H1 (cell line): ENCODE data around the gene MAML1. TPM values are rescaled to one million over a fixed set of nuclear protein-coding genes. Genes with fewer than 3 reads are reported as not detected.

Experiments
- CTCF ChIA-PET: fragments of 300-600 bp; sonication (Branson Sonifier 250); formaldehyde crosslinking; loops from one replicate; lab custom pipeline; 2021; ENCODE audit not compliant: partially characterized antibody; lab: Charles Lee
- POLR2A ChIA-PET: fragments of 300-600 bp; sonication (Branson Sonifier 250); formaldehyde crosslinking; loops from one replicate; lab custom pipeline; 2021; ENCODE audit warnings: inconsistent platforms; ENCODE audit not compliant: partially characterized antibody; lab: Charles Lee
- DNase-seq, 2 experiments: peaks; one replicate each; pipeline versions ENCODE4 v3.0.0 to v3.0.0-alpha.2; 2010 to 2022; ENCODE audit warnings: low spot score in 2 of 2, low read depth in 1 of 2, mixed read lengths in 1 of 2
- FAIRE-seq: peaks from 2 replicates; lab custom pipeline; 2011; peaks lifted over from hg19 to GRCh38; lab: Jason Lieb, UNC
- H2AFZ ChIP-seq: 2 replicates; pipeline ENCODE4 v1.8.1; 2012; ENCODE audit warnings: low read length, inconsistent platforms
- H2AK5ac ChIP-seq: 2 replicates; pipeline ENCODE4 v1.6.1; 2013; ENCODE audit warnings: low read depth, low read length
- H2BK120ac ChIP-seq: replicated peaks from 2 replicates; pipeline ENCODE3; 2013; ENCODE audit warnings: low read depth, low read length, inconsistent platforms
- H2BK12ac ChIP-seq: 2 replicates; pipeline ENCODE4 v1.6.1; 2013; ENCODE audit warnings: low read depth, low read length
- H2BK15ac ChIP-seq: 2 replicates; pipeline ENCODE4 v1.6.1; 2013; ENCODE audit warnings: low read length
- H2BK20ac ChIP-seq: 2 replicates; pipeline ENCODE4 v1.6.1; 2013; ENCODE audit warnings: low read length
- H2BK5ac ChIP-seq: 2 replicates; pipeline ENCODE4 v1.6.1; 2013; ENCODE audit warnings: low read depth, low read length
- H3K14ac ChIP-seq: 2 replicates; pipeline ENCODE4 v1.6.1; 2013; ENCODE audit warnings: inconsistent platforms; ENCODE audit not compliant: insufficient read length
- H3K18ac ChIP-seq: 2 replicates; pipeline ENCODE4 v1.6.1; 2013; ENCODE audit warnings: low read length; ENCODE audit errors: extremely low read depth
- H3K23ac ChIP-seq: 2 replicates; pipeline ENCODE4 v1.6.1; 2013; ENCODE audit warnings: inconsistent platforms; ENCODE audit not compliant: insufficient read length
- H3K23me2 ChIP-seq: 2 replicates; pipeline ENCODE4 v1.6.1; 2013; ENCODE audit warnings: low read depth, low read length
- H3K27ac ChIP-seq: 2 replicates; pipeline ENCODE4 v1.6.1; 2011; ENCODE audit warnings: low read depth, low read length, inconsistent platforms
- H3K27me3 ChIP-seq, 4 experiments: replicated peaks in 1 of 4; 1 replicate in 1 of 4; 2 replicates in 3 of 4; pipeline versions ENCODE4 v1.6.1 to v1.8.1; 2011 to 2013; ENCODE audit warnings: low read length in 3 of 4, mild to moderate bottlenecking in 3 of 4, inconsistent platforms in 2 of 4, mixed read lengths in 2 of 4, moderate library complexity in 1 of 4; ENCODE audit not compliant: control insufficient read depth in 3 of 4, insufficient read depth in 3 of 4; ENCODE audit errors: extremely low read depth in 1 of 4
- H3K36me3 ChIP-seq, 4 experiments: 2 replicates each; pipeline versions ENCODE4 v1.6.1 to v1.8.1; 2011 to 2013; ENCODE audit warnings: mild to moderate bottlenecking in 4 of 4, low read length in 3 of 4, moderate library complexity in 2 of 4, control low read depth in 1 of 4, inconsistent platforms in 1 of 4; ENCODE audit not compliant: insufficient read depth in 4 of 4, control insufficient read depth in 2 of 4
- H3K4ac ChIP-seq: replicated peaks from 2 replicates; pipeline ENCODE3; 2013; ENCODE audit warnings: low read length, low read depth, mixed read lengths, inconsistent platforms; ENCODE audit not compliant: insufficient read length
- H3K4me1 ChIP-seq, 4 experiments: replicated peaks in 1 of 4; 1 replicate in 1 of 4; 2 replicates in 3 of 4; pipeline versions ENCODE4 v1.6.1 to v1.8.1; 2011 to 2013; ENCODE audit warnings: low read length in 3 of 4, inconsistent platforms in 2 of 4, mixed read lengths in 1 of 4; ENCODE audit not compliant: insufficient read depth in 4 of 4, control insufficient read depth in 3 of 4
- H3K4me2 ChIP-seq, 2 experiments: 2 replicates each; pipeline versions ENCODE4 v1.6.1 to v1.8.1; 2011 to 2013; ENCODE audit warnings: low read depth in 2 of 2, low read length in 2 of 2, control low read depth in 1 of 2, inconsistent platforms in 1 of 2, mild to moderate bottlenecking in 1 of 2; ENCODE audit not compliant: insufficient read depth in 1 of 2
- H3K4me3 ChIP-seq, 4 experiments: fragments of 200-600, 300-600 bp in 1 of 4; sonication (generic), shearing (Covaris generic), sonication (Bioruptor Twin) in 1 of 4; 2 replicates each; pipeline versions ENCODE4 v1.5.1 to v1.8.1; 2011 to 2016; ENCODE audit warnings: low read length in 4 of 4, low read depth in 3 of 4, control low read depth in 2 of 4, inconsistent platforms in 2 of 4, mild to moderate bottlenecking in 2 of 4, mixed read lengths in 1 of 4, moderate library complexity in 1 of 4; ENCODE audit not compliant: insufficient read depth in 2 of 4; ENCODE audit errors: extremely low read depth in 1 of 4
- H3K56ac ChIP-seq: replicated peaks from 2 replicates; pipeline ENCODE3; 2013; ENCODE audit warnings: low read depth, mild to moderate bottlenecking, mixed read lengths, low read length, inconsistent platforms; ENCODE audit not compliant: insufficient read length
- H3K79me1 ChIP-seq: 2 replicates; pipeline ENCODE4 v1.6.1; 2013; ENCODE audit warnings: low read depth, low read length, control low read depth
- H3K79me2 ChIP-seq, 2 experiments: 2 replicates each; pipeline versions ENCODE4 v1.6.1 to v1.8.1; 2012 to 2013; ENCODE audit warnings: low read length in 2 of 2, mild to moderate bottlenecking in 2 of 2, inconsistent platforms in 1 of 2; ENCODE audit not compliant: insufficient read depth in 2 of 2, control insufficient read depth in 1 of 2
- H3K9ac ChIP-seq, 4 experiments: replicated peaks in 1 of 4; 1 replicate in 1 of 4; 2 replicates in 3 of 4; pipeline versions ENCODE4 v1.6.1 to v1.8.1; 2011 to 2013; ENCODE audit warnings: low read depth in 3 of 4, low read length in 3 of 4, control low read depth in 2 of 4, mild to moderate bottlenecking in 2 of 4, moderate library complexity in 2 of 4, inconsistent platforms in 1 of 4; ENCODE audit errors: extremely low read depth in 1 of 4
- H3K9me3 ChIP-seq, 2 experiments: 2 replicates each; pipeline versions ENCODE4 v1.6.1 to v1.8.1; 2012 to 2013; ENCODE audit warnings: mild to moderate bottlenecking in 2 of 2, moderate library complexity in 2 of 2, control low read depth in 1 of 2, inconsistent platforms in 1 of 2, low read depth in 1 of 2, low read length in 1 of 2, mixed read lengths in 1 of 2; ENCODE audit not compliant: insufficient read depth in 2 of 2
- H4K20me1 ChIP-seq, 2 experiments: replicated peaks in 1 of 2; 2 replicates each; pipeline versions ENCODE3 to v1.8.1; 2011 to 2013; ENCODE audit warnings: inconsistent platforms in 2 of 2, low read length in 2 of 2, mild to moderate bottlenecking in 1 of 2; ENCODE audit not compliant: insufficient read depth in 2 of 2, control insufficient read depth in 1 of 2
- H4K5ac ChIP-seq: 2 replicates; pipeline ENCODE4 v1.6.1; 2013; ENCODE audit warnings: low read length, low read depth, mixed read lengths, inconsistent platforms; ENCODE audit not compliant: insufficient read length
- H4K8ac ChIP-seq: 2 replicates; pipeline ENCODE4 v1.8.0; 2013; ENCODE audit warnings: mild to moderate bottlenecking, moderate library complexity, low read length, inconsistent platforms; ENCODE audit not compliant: insufficient read depth; ENCODE audit errors: extremely low read depth
- H4K91ac ChIP-seq: replicated peaks from 2 replicates; pipeline ENCODE3; 2013; ENCODE audit warnings: low read length, mixed read lengths, inconsistent platforms; ENCODE audit not compliant: insufficient read length
- BRCA1 ChIP-seq: IDR thresholded peaks from 2 replicates; pipeline ENCODE4 v1.6.1; 2012; ENCODE audit warnings: low read depth, low read length, improper control_type of control experiment
- EGR1 ChIP-seq: IDR thresholded peaks from 2 replicates; pipeline ENCODE4 v1.6.1; 2011; ENCODE audit warnings: low read depth, low read length, borderline replicate concordance
- GTF2F1 ChIP-seq: IDR thresholded peaks from 2 replicates; pipeline ENCODE4 v1.6.1; 2012; ENCODE audit warnings: low read depth, low read length, improper control_type of control experiment, borderline replicate concordance
- KDM1A ChIP-seq: fragments of 200-600, 300-600 bp; sonication (generic); IDR thresholded peaks from 2 replicates; pipeline ENCODE4 v1.7.1; 2016; ENCODE audit warnings: mild to moderate bottlenecking, low read length, borderline replicate concordance
- SIX5 ChIP-seq: IDR thresholded peaks from 2 replicates; pipeline ENCODE4 v1.6.1; 2011; ENCODE audit warnings: mild to moderate bottlenecking, low read depth, low read length
- TCF12 ChIP-seq: IDR thresholded peaks from 2 replicates; pipeline ENCODE4 v1.6.1; 2011; ENCODE audit warnings: low read depth, mild to moderate bottlenecking, low read length
- WGBS, 2 experiments: shearing (Covaris generic) in 1 of 2; methylation state at CpG; one replicate each; pipeline versions ENCODE4 v1.1.6 to v1.1.7; 2013 to 2015; ENCODE audit warnings: low lambda C conversion rate in 2 of 2, mixed read lengths in 2 of 2, inconsistent platforms in 1 of 2, low coverage in 1 of 2, missing lambda C conversion rate in 1 of 2; ENCODE audit not compliant: insufficient replicate concordance in 2 of 2, insufficient coverage in 1 of 2, insufficient read length in 1 of 2; ENCODE audit errors: extremely low coverage in 1 of 2, missing lambda C conversion rate in 1 of 2; 5-methylcytosine and 5-hydroxymethylcytosine counted together
- polyA plus RNA-seq, 7 experiments: library from polyadenylated mRNA; depleted of rRNA in 3 of 7; stranded (reverse) in 5 of 7; unstranded in 2 of 7; fragments of >200 nt in 5 of 7; fragments of 200-250 nt in 2 of 7; gene quantifications; 1 replicate in 5 of 7; 2 replicates in 1 of 7; 4 replicates in 1 of 7; pipeline versions ENCODE4 v1.2.1 to v1.2.3, GENCODE V29; 2011 to 2013; ENCODE audit warnings: missing spikeins in 2 of 7, mixed read lengths in 2 of 7
- total RNA-seq: library from RNA; stranded (reverse); fragmentation: NEBNext Ultra II Directional; extraction: Animal tissue kit (Norgen Biotek cat#: 25700); gene quantifications from 2 replicates; pipeline ENCODE4 v1.2.1, GENCODE V29; 2021
- TF ChIP-seq, protein P1 (sequence below), 3 experiments: IDR thresholded peaks; 1 replicate in 2 of 3; 2 replicates in 1 of 3; pipeline versions ENCODE4 v1.5.1 to v1.6.1; 2011; ENCODE audit warnings: low read length in 3 of 3, mild to moderate bottlenecking in 3 of 3, inconsistent platforms in 2 of 3, low read depth in 1 of 3, moderate library complexity in 1 of 3; ENCODE audit not compliant: insufficient read depth in 1 of 3; ENCODE audit errors: control extremely low read depth in 1 of 3
- TF ChIP-seq, protein P2 (sequence below): IDR thresholded peaks from 2 replicates; pipeline ENCODE4 v1.6.1; 2011; ENCODE audit warnings: low read length, improper control_type of control experiment

The MAML1 gene
- total and polyA plus RNA-seq, 2 of the 8 experiments (the other 6 are each of a cell fraction or from before 2014, with no cell fraction given): 17.1 to 41.9 TPM

DNA sequence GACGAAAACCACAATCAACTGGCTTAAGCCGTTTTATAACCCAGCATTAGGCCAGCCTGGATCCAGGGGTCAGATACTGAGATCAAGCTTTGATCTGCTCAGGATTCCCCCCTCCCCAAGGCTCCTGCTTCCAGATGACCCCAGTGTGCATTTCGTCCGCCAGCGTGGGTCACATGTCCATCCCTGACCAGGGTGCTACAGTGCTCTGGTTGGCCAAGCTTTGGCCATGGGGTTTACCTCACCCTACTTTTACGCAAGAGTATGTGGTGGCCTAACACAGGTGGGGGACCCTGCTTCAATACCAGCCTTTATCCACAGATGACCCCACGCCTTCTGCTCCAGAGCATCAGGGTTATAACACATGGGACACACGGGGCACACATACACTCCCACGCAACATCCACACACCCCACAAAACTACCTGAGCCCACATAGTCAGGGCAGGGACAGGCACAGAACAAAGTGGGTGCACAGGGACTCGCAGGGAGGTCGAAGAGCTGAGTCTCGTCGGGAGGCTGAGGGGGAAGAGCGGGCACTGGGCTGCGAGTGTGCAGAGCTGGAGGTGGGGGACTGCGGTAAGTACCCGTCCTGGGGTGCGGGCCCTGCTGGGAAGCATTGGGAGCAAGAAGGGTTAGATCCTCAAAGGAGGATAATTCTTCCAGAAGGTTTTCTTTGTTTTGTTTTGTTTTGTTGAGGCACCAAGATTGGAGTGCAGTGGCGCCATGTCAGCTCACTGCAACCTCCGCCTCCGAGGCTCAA, 83.0 kb downstream of the MAML1 start:
- Histone ChIP-seq H3K9me3 (no peaks in the 10 kb centered on the region), H2AFZ (no peak overlapping the region), H2AK5ac (no peak overlapping the region), H2BK15ac (peak overlapping the region; percentile 88), H3K14ac (no peak overlapping the region), H3K79me2 (no peaks in the 10 kb centered on the region; a peak in 1 of 4 replicates), H3K27ac (no peak overlapping the region), H3K79me1 (no peaks in the 10 kb centered on the region), H3K4me1 (peaks cover 0 to 31% (median 27%) of the 10 kb centered on the region in 4 experiments; a peak in 6 of 7 replicates), H3K4me2 (peak overlapping the region in 1 of 2 experiments; percentile 54; a peak in 1 of 4 replicates), H2BK120ac (no peak overlapping the region), H4K91ac (no peak overlapping the region), H2BK20ac (no peak overlapping the region), H3K4me3 (no peak overlapping the region), H3K27me3 (peaks cover 0 to 5% (median 2%) of the 10 kb centered on the region in 4 experiments; a peak in 2 of 7 replicates), H3K56ac (no peak overlapping the region), H3K18ac (no peak overlapping the region; the same call in 1 of the 2 replicates), H3K23ac (no peak overlapping the region), H3K9ac (no peak overlapping the region), H3K4ac (peak overlapping the region; percentile 94), H3K23me2 (peaks cover 13% of the 10 kb centered on the region; the same call in 1 of the 2 replicates), H2BK5ac (no peak overlapping the region; the same call in 1 of the 2 replicates), H3K36me3 (peaks cover 0 to 5% (median 0%) of the 10 kb centered on the region in 4 experiments; a peak in 1 of 8 replicates), H4K5ac (no peak overlapping the region), H2BK12ac (peak overlapping the region; percentile 68; the same call in 1 of the 2 replicates), H4K20me1 (no peaks in the 10 kb centered on the region), H4K8ac (no peak overlapping the region)
- POLR2A ChIA-PET: interaction anchor here (0.7 to 12.6 kb wide), 7 partner anchors 11 to 669 kb away, joined by 3 to 207 read pairs (median 4); partner anchors contain the start of genes HNRNPH1, LTC4S and MGAT4B
- FAIRE-seq (no peak), DNase-seq (no peak)
- WGBS, 2 experiments: 92% methylated on average over 20 of the region's 21 CpGs; no CpG with 5 or more reads in 1 of the 2 experiments
- CTCF ChIA-PET: interaction anchor here (1.3 to 3.3 kb wide), 3 partner anchors 14 to 53 kb away, joined by 3 to 11 read pairs (median 6); no protein-coding TSS in a partner anchor
- no peak for TF ChIP-seq SIX5
- TF ChIP-seq, protein P1, sequence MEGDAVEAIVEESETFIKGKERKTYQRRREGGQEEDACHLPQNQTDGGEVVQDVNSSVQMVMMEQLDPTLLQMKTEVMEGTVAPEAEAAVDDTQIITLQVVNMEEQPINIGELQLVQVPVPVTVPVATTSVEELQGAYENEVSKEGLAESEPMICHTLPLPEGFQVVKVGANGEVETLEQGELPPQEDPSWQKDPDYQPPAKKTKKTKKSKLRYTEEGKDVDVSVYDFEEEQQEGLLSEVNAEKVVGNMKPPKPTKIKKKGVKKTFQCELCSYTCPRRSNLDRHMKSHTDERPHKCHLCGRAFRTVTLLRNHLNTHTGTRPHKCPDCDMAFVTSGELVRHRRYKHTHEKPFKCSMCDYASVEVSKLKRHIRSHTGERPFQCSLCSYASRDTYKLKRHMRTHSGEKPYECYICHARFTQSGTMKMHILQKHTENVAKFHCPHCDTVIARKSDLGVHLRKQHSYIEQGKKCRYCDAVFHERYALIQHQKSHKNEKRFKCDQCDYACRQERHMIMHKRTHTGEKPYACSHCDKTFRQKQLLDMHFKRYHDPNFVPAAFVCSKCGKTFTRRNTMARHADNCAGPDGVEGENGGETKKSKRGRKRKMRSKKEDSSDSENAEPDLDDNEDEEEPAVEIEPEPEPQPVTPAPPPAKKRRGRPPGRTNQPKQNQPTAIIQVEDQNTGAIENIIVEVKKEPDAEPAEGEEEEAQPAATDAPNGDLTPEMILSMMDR (IDR thresholded peaks at IDR 0.05; ENCODE audit: control extremely low read depth in 1 of 3, insufficient read depth in 1 of 3, low read depth in 1 of 3, low read length in 3 of 3): no peak
- TF ChIP-seq KDM1A: no peak
- no peak for TF ChIP-seq GTF2F1
- TF ChIP-seq, protein P2, sequence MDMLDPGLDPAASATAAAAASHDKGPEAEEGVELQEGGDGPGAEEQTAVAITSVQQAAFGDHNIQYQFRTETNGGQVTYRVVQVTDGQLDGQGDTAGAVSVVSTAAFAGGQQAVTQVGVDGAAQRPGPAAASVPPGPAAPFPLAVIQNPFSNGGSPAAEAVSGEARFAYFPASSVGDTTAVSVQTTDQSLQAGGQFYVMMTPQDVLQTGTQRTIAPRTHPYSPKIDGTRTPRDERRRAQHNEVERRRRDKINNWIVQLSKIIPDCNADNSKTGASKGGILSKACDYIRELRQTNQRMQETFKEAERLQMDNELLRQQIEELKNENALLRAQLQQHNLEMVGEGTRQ: no peak
- TF ChIP-seq TCF12: no peak
- TF ChIP-seq BRCA1: no peak
- TF ChIP-seq EGR1: no peak
